Urinary bladder (tissue), 4 donors: ENCODE data around the gene MRPS22. TPM values are rescaled to one million over a fixed set of nuclear protein-coding genes. Genes with fewer than 3 reads are reported as not detected.
A peak's percentile ranks its signal among the peaks of the same experiment; 100 is the strongest.
"Not testable (repeated sequence)": the region's sequence is repeated elsewhere in the genome, so short reads cannot be mapped to it uniquely, and the experiment has no call there.

ENCODE experiments used
- DNase-seq: peaks from one replicate; pipeline ENCODE4 v3.0.0-alpha.2; 2015; ENCODE audit errors: extremely low spot score
- H3K27ac ChIP-seq: one replicate; pipeline ENCODE4 v1.5.1; 2013; ENCODE audit warnings: low read depth, mild to moderate bottlenecking, moderate library complexity
- H3K36me3 ChIP-seq: one replicate; pipeline ENCODE4 v1.6.1; 2013; ENCODE audit warnings: mild to moderate bottlenecking, moderate library complexity; ENCODE audit not compliant: insufficient read depth
- H3K4me1 ChIP-seq: one replicate; pipeline ENCODE4 v1.6.1; 2013; ENCODE audit warnings: mild to moderate bottlenecking, moderate library complexity; ENCODE audit not compliant: insufficient read depth
- H3K4me3 ChIP-seq: one replicate; pipeline ENCODE4 v1.5.1; 2013; ENCODE audit warnings: low read depth, low read length
- WGBS: extraction: QIAGEN DNeasy Blood & Tissue Kit; methylation state at CpG from one replicate; pipeline ENCODE4 v1.1.7; 2013; 5-methylcytosine and 5-hydroxymethylcytosine counted together
- polyA plus RNA-seq: library from polyadenylated mRNA; stranded (reverse); fragments of 200-250 nt; gene quantifications from one replicate; pipeline ENCODE4 v1.2.3, GENCODE V29; 2013
- total RNA-seq: library from RNA; depleted of rRNA; stranded (reverse); fragments of >200 nt; gene quantifications from one replicate; pipeline ENCODE4 v1.2.3, GENCODE V29; 2014
- donor health status: healthy with polysubstance abuse.
- donor health status: healthy.

MRPS22 gene
- total and polyA plus RNA-seq, 2 donors, result 42.2 to 62.1 TPM

GRCh38 chr3:139334675-139335074 is 9.1 kb upstream of the MRPS22 start:
- not testable (repeated sequence) for H3K4me1 ChIP-seq, DNase-seq, H3K27ac ChIP-seq, H3K4me3 ChIP-seq, H3K36me3 ChIP-seq
- 50% methylated on average over 1 of the region's 1 CpG for WGBS

- Histone ChIP-seq H3K36me3 (no peaks in the 10 kb centered on the region), H3K4me3 (no peak overlapping the region), H3K27ac (no peak overlapping the region), H3K4me1 (no peaks in the 10 kb centered on the region)
- 89% methylated on average over 4 of the region's 4 CpGs for WGBS
- DNase-seq, result no peak
These were observed 5.4 kb upstream of the MRPS22 start for GRCh38 chr3:139338405-139338804.

- H3K27ac ChIP-seq, result no peak overlapping the region
- no peaks in the 10 kb centered on the region for H3K4me1 ChIP-seq
- H3K4me3 ChIP-seq, result no peak overlapping the region
- WGBS, result 70% methylated on average over 4 of the region's 4 CpGs
- no peak for DNase-seq
- no peaks in the 10 kb centered on the region for H3K36me3 ChIP-seq
These were observed 4.5 kb upstream of the MRPS22 start for GRCh38 chr3:139339219-139339906.

- Histone ChIP-seq H3K27ac (no peak overlapping the region), H3K4me1 (no peaks in the 10 kb centered on the region), H3K4me3 (no peak overlapping the region), H3K36me3 (no peaks in the 10 kb centered on the region)
- no peak for DNase-seq
These were observed 3.0 kb upstream of the MRPS22 start for GRCh38 chr3:139340784-139341183.

GRCh38 chr3:139342054-139342453 is 1.8 kb upstream of the MRPS22 start:
- H3K27ac ChIP-seq, result no peak overlapping the region
- DNase-seq, result no peak
- H3K4me3 ChIP-seq, result no peak overlapping the region
- no peaks in the 10 kb centered on the region for H3K4me1 ChIP-seq
- H3K36me3 ChIP-seq, result no peaks in the 10 kb centered on the region

GRCh38 chr3:139346771-139347170 is 3.0 kb downstream of the MRPS22 start:
- H3K36me3 ChIP-seq, result peaks cover 1% of the 10 kb centered on the region

GRCh38 chr3:139353920-139354556 is 10.2 kb downstream of the MRPS22 start:
- Histone ChIP-seq H3K36me3 (peaks cover 4% of the 10 kb centered on the region), H3K4me1 (no peaks in the 10 kb centered on the region), H3K27ac (no peak overlapping the region), H3K4me3 (no peak overlapping the region)
- no peak for DNase-seq
- WGBS, result 72% methylated on average over 3 of the region's 3 CpGs

More at GRCh38 chr3:139346771-139347170, 3.0 kb downstream of the MRPS22 start:
- H3K4me1 ChIP-seq, result no peaks in the 10 kb centered on the region
- DNase-seq, result no peak
- H3K4me3 ChIP-seq, result no peak overlapping the region
- no peak overlapping the region for H3K27ac ChIP-seq
- 86% methylated on average over 2 of the region's 2 CpGs for WGBS

GRCh38 chr3:139354661-139355060 is 10.8 kb downstream of the MRPS22 start:
- 92% methylated on average over 4 of the region's 4 CpGs for WGBS
- no peak overlapping the region for H3K4me3 ChIP-seq
- no peak for DNase-seq
- H3K36me3 ChIP-seq, result peaks cover 6% of the 10 kb centered on the region
- H3K27ac ChIP-seq, result no peak overlapping the region
- no peaks in the 10 kb centered on the region for H3K4me1 ChIP-seq

- no peak overlapping the region for H3K4me3 ChIP-seq
- 44% methylated on average over 4 of the region's 4 CpGs for WGBS
- DNase-seq, result peak; percentile 13
- no peaks in the 10 kb centered on the region for H3K4me1 ChIP-seq
- peaks cover 6% of the 10 kb centered on the region for H3K36me3 ChIP-seq
- H3K27ac ChIP-seq, result no peak overlapping the region
These were observed 11.7 kb downstream of the MRPS22 start for GRCh38 chr3:139355476-139355875.

GRCh38 chr3:139355891-139356290 is 12.1 kb downstream of the MRPS22 start:
- Histone ChIP-seq H3K36me3 (peaks cover 6% of the 10 kb centered on the region), H3K4me3 (no peak overlapping the region), H3K4me1 (no peaks in the 10 kb centered on the region), H3K27ac (no peak overlapping the region)
- DNase-seq, result no peak
- WGBS, result 61% methylated on average over 1 of the region's 1 CpG

GRCh38 chr3:139357899-139358298 is 14.1 kb downstream of the MRPS22 start:
- H3K27ac ChIP-seq, result no peak overlapping the region
- H3K36me3 ChIP-seq, result peaks cover 2% of the 10 kb centered on the region
- DNase-seq, result no peak
- no peak overlapping the region for H3K4me3 ChIP-seq
- 78% methylated on average over 4 of the region's 4 CpGs for whole genome bisulfite sequencing
- no peaks in the 10 kb centered on the region for H3K4me1 ChIP-seq

GRCh38 chr3:139358841-139359562 is 15.2 kb downstream of the MRPS22 start:
- Histone ChIP-seq H3K27ac (no peak overlapping the region), H3K4me1 (no peaks in the 10 kb centered on the region), H3K4me3 (no peak overlapping the region), H3K36me3 (peaks cover 2% of the 10 kb centered on the region)
- no peak for DNase-seq
- 82% methylated on average over 3 of the region's 3 CpGs for WGBS

GRCh38 chr3:139361276-139361675 is 17.5 kb downstream of the MRPS22 start:
- H3K4me1 ChIP-seq, result no peaks in the 10 kb centered on the region
- DNase-seq, result no peak
- H3K4me3 ChIP-seq, result no peak overlapping the region
- H3K36me3 ChIP-seq, result peaks cover 2% of the 10 kb centered on the region
- WGBS, result 89% methylated on average over 2 of the region's 2 CpGs
- H3K27ac ChIP-seq, result no peak overlapping the region

- no peak for DNase-seq
- peaks cover 7% of the 10 kb centered on the region for H3K36me3 ChIP-seq
- no peaks in the 10 kb centered on the region for H3K4me1 ChIP-seq
- WGBS, result 84% methylated on average over 1 of the region's 1 CpG
- no peak overlapping the region for H3K27ac ChIP-seq
- no peak overlapping the region for H3K4me3 ChIP-seq
These were observed 20.7 kb downstream of the MRPS22 start for GRCh38 chr3:139364549-139364948.
